ENCODE results near the gene LONP1.

GRCh38 chr19:5673752-5674151 is 46.2 kb downstream of the LONP1 start:
- TF ChIP-seq CTCF (IDR thresholded peaks at IDR 0.05) (no peak), POLR2A (IDR thresholded peaks at IDR 0.05) (no peak)

Measured in lower leg skin (tissue), 3 donors.